Inferior parietal cortex (tissue), 1 donor: ENCODE results near the gene TFDP1.

Experiments used
- DNase-seq: peaks from one replicate; pipeline ENCODE4 v3.0.0-alpha.2; 2016; ENCODE audit errors: extremely low spot score

Gene TFDP1

GRCh38 chr13:113598081-113598410 lies 13.5 kb downstream of the TFDP1 start:
- DNase-seq, result no peak

GRCh38 chr13:113598481-113598880 lies 13.9 kb downstream of the TFDP1 start:
- no peak for DNase-seq

- DNase-seq, result no peak
Measured at GRCh38 chr13:113599391-113599790, 14.8 kb downstream of the TFDP1 start.

GRCh38 chr13:113601166-113602070 lies 16.9 kb downstream of the TFDP1 start:
- DNase-seq, result no peak

- DNase-seq, result no peak
Measured at GRCh38 chr13:113602291-113602988, 17.9 kb downstream of the TFDP1 start.

GRCh38 chr13:113603116-113603710 lies 18.7 kb downstream of the TFDP1 start:
- no peak for DNase-seq

- DNase-seq, result no peak
Measured at GRCh38 chr13:113604186-113604585, 19.6 kb downstream of the TFDP1 start.

GRCh38 chr13:113605461-113605860 lies 20.9 kb downstream of the TFDP1 start:
- DNase-seq, result no peak

GRCh38 chr13:113605866-113606438 lies 21.4 kb downstream of the TFDP1 start:
- DNase-seq, result no peak

- no peak for DNase-seq
Measured at GRCh38 chr13:113607056-113607888, 22.7 kb downstream of the TFDP1 start.

- no peak for DNase-seq
Measured at GRCh38 chr13:113607889-113608635, 23.5 kb downstream of the TFDP1 start.

- no peak for DNase-seq
Measured at GRCh38 chr13:113608967-113609533, 24.5 kb downstream of the TFDP1 start.

- DNase-seq, result no peak
Measured at GRCh38 chr13:113609616-113610015, 25.1 kb downstream of the TFDP1 start.

- no peak for DNase-seq
Measured at GRCh38 chr13:113610266-113610665, 25.7 kb downstream of the TFDP1 start.

- no peak for DNase-seq
Measured at GRCh38 chr13:113611996-113612395, 27.4 kb downstream of the TFDP1 start.

GRCh38 chr13:113612607-113613006 lies 28.1 kb downstream of the TFDP1 start:
- no peak for DNase-seq

- DNase-seq, result no peak
Measured at GRCh38 chr13:113613789-113614379, 29.3 kb downstream of the TFDP1 start.

- DNase-seq, result no peak
Measured at GRCh38 chr13:113616281-113616906, 31.8 kb downstream of the TFDP1 start.

GRCh38 chr13:113616991-113617749 lies 32.6 kb downstream of the TFDP1 start:
- DNase-seq, result no peak
